ENCODE results near the gene LRRK1. TPM values are rescaled to one million over a fixed set of nuclear protein-coding genes. Genes with fewer than 3 reads are reported as not detected.

LRRK1 gene
- polyA plus RNA-seq, 1 donor (not counting 4 experiments of a cell fraction or from before 2014, with no cell fraction given), result 6.2 TPM

DNA sequence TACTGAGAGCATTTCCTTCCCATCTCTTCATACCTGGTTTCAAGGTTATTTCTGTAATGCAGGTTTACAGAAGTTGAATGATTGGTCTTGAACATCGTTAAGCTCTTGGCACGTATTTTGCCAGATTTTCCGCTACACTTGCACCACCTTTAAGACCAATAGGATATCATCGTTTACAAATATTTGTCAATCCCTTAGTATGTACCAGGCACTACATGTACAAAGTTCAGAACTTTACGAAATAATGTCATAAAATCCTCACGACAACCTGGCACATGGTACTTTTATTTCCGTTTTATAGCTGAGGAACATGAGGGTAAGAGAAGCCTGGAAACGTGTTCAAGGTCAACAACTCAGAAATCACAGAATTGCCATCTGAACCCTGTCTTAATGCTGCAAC lies 6.3 kb downstream of the LRRK1 start:
- Histone ChIP-seq H3K36me3 (ENCODE audit: control insufficient read depth in 2 of 2, extremely low read depth in 1 of 2, insufficient read depth in 2 of 2, low read length in 2 of 2) (peaks cover 12 to 15% of the 10 kb centered on the region in 2 experiments), H3K4me3 (ENCODE audit: control insufficient read depth in 2 of 3, extremely low read depth in 1 of 3, insufficient read depth in 2 of 3, low read depth in 1 of 3, low read length in 3 of 3) (no peak overlapping the region), H3K79me2 (ENCODE audit: control insufficient read depth, insufficient read depth, low read length) (peaks cover 4% of the 10 kb centered on the region), H4K20me1 (ENCODE audit: control insufficient read depth, extremely low read depth, insufficient read depth, low read length) (peaks cover 3% of the 10 kb centered on the region), H3K9ac (ENCODE audit: control insufficient read depth, extremely low read depth, insufficient read depth, low read length) (no peak overlapping the region), H3K4me2 (ENCODE audit: control insufficient read depth, extremely low read depth, insufficient read depth, low read depth, low read length) (no peak overlapping the region), H3K27me3 (ENCODE audit: control insufficient read depth, extremely low read depth, insufficient read depth, low read length) (no peaks in the 10 kb centered on the region), H3K9me3 (ENCODE audit: control insufficient read depth, low read depth, low read length) (no peaks in the 10 kb centered on the region), H3K9me1 (ENCODE audit: control insufficient read depth, extremely low read depth, insufficient read depth, low read length) (peaks cover 3% of the 10 kb centered on the region), H3K4me1 (ENCODE audit: control insufficient read depth, extremely low read depth, insufficient read depth, low read length) (peaks cover 23% of the 10 kb centered on the region), H3K27ac (ENCODE audit: control insufficient read depth, insufficient read depth, low read length) (no peak overlapping the region), H2AFZ (ENCODE audit: control insufficient read depth, low read length) (no peak overlapping the region)
- no peak for DNase-seq (ENCODE audit: low read depth, low spot score)
- TF ChIP-seq EZH2 (IDR thresholded peaks at IDR 0.05; ENCODE audit: low read length), result no peak
- TF ChIP-seq, protein P1, sequence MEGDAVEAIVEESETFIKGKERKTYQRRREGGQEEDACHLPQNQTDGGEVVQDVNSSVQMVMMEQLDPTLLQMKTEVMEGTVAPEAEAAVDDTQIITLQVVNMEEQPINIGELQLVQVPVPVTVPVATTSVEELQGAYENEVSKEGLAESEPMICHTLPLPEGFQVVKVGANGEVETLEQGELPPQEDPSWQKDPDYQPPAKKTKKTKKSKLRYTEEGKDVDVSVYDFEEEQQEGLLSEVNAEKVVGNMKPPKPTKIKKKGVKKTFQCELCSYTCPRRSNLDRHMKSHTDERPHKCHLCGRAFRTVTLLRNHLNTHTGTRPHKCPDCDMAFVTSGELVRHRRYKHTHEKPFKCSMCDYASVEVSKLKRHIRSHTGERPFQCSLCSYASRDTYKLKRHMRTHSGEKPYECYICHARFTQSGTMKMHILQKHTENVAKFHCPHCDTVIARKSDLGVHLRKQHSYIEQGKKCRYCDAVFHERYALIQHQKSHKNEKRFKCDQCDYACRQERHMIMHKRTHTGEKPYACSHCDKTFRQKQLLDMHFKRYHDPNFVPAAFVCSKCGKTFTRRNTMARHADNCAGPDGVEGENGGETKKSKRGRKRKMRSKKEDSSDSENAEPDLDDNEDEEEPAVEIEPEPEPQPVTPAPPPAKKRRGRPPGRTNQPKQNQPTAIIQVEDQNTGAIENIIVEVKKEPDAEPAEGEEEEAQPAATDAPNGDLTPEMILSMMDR (optimal IDR thresholded peaks at IDR 0.05 in 1 of 3, IDR thresholded peaks at IDR 0.05 in 1 of 3, conservative IDR thresholded peaks at IDR 0.05 in 1 of 3; ENCODE audit: extremely low read depth in 1 of 3, insufficient read depth in 2 of 3, low read length in 3 of 3), result no peak
- dilution Hi-C loops (cut with MboI; ENCODE audit: extremely low pct_ligation_motif_present, low sequenced_read_pairs), result no loop called here
- no peak for FAIRE-seq

DNA sequence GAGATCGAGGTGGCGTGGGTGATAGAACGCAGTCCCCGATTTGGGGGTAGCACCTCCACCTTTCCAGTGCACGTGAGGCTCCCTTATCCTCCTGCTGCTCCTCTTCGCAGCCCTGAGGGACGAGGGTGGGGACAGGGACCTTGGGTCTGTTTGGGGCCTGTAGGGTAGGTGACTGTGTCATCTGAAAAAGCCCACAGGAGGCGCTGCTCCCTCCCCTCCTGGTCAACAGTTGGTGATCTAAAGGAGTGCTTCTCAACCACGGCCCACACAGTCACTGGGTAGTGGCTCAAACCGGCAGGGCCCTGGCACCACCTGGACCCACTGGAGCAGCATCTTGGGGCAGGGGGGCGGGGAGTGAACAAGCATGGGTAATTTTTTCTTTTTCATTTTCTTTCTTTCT lies 7.1 kb downstream of the LRRK1 start:
- no peak overlapping the region for H3K9ac ChIP-seq (ENCODE audit: control insufficient read depth, extremely low read depth, insufficient read depth, low read length)
- H3K9me1 ChIP-seq (ENCODE audit: control insufficient read depth, extremely low read depth, insufficient read depth, low read length), result peaks cover 3% of the 10 kb centered on the region
- H3K9me3 ChIP-seq (ENCODE audit: control insufficient read depth, low read depth, low read length), result no peaks in the 10 kb centered on the region
- dilution Hi-C loops (cut with MboI; ENCODE audit: extremely low pct_ligation_motif_present, low sequenced_read_pairs), result no loop called here
- TF ChIP-seq EZH2 (IDR thresholded peaks at IDR 0.05; ENCODE audit: low read length), result no peak
- TF ChIP-seq, protein P1 (optimal IDR thresholded peaks at IDR 0.05 in 1 of 3, IDR thresholded peaks at IDR 0.05 in 1 of 3, conservative IDR thresholded peaks at IDR 0.05 in 1 of 3; ENCODE audit: extremely low read depth in 1 of 3, insufficient read depth in 2 of 3, low read length in 3 of 3), result peak in 1 of 3 experiments; percentile 16
- peaks cover 12 to 15% of the 10 kb centered on the region in 2 experiments for H3K36me3 ChIP-seq (ENCODE audit: control insufficient read depth in 2 of 2, extremely low read depth in 1 of 2, insufficient read depth in 2 of 2, low read length in 2 of 2)
- H3K79me2 ChIP-seq (ENCODE audit: control insufficient read depth, insufficient read depth, low read length), result no peaks in the 10 kb centered on the region
- peaks cover 3% of the 10 kb centered on the region for H4K20me1 ChIP-seq (ENCODE audit: control insufficient read depth, extremely low read depth, insufficient read depth, low read length)
- no peak overlapping the region for H3K27ac ChIP-seq (ENCODE audit: control insufficient read depth, insufficient read depth, low read length)
- no peak overlapping the region for H3K4me2 ChIP-seq (ENCODE audit: control insufficient read depth, extremely low read depth, insufficient read depth, low read depth, low read length)
- no peak for FAIRE-seq
- no peaks in the 10 kb centered on the region for H3K27me3 ChIP-seq (ENCODE audit: control insufficient read depth, extremely low read depth, insufficient read depth, low read length)
- no peak overlapping the region for H3K4me3 ChIP-seq (ENCODE audit: control insufficient read depth in 2 of 3, extremely low read depth in 1 of 3, insufficient read depth in 2 of 3, low read depth in 1 of 3, low read length in 3 of 3)
- H2AFZ ChIP-seq (ENCODE audit: control insufficient read depth, low read length), result no peak overlapping the region
- peaks cover 23% of the 10 kb centered on the region for H3K4me1 ChIP-seq (ENCODE audit: control insufficient read depth, extremely low read depth, insufficient read depth, low read length)
- no peak for DNase-seq (ENCODE audit: low read depth, low spot score)
